Measurements from ENCODE around the gene PAFAH2.
"Not testable (repeated sequence)": the region's sequence is repeated elsewhere in the genome, so short reads cannot be mapped to it uniquely, and the experiment has no call there.

PAFAH2 gene

GRCh38 chr1:25932811-25933400 lies 65.0 kb downstream of the PAFAH2 start:
- DNase-seq (ENCODE audit: low read depth, low spot score): not testable (repeated sequence)

DNA sequence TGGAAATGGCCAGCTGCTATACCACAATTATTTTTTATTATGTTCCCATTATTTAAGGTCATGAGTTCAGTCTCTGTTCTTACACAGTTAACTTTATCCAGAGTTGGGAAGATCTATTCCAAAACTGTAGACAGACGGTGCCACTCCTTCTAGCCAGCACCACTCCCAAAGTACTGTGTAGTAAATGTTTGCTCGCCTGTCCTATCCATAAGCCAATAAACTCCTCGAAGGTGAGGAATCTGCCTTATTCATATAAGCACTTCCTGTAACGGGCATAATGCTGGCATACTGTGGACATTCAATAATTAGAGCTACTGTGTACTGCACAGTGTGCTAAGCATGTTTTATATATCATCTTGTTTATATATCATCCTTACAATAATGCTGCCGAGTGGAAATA lies 65.5 kb downstream of the PAFAH2 start:
- DNase-seq (ENCODE audit: low read depth, low spot score): no peak

GRCh38 chr1:25929016-25929415 lies 68.8 kb downstream of the PAFAH2 start:
- no peak for DNase-seq (ENCODE audit: low read depth, low spot score)

DNA sequence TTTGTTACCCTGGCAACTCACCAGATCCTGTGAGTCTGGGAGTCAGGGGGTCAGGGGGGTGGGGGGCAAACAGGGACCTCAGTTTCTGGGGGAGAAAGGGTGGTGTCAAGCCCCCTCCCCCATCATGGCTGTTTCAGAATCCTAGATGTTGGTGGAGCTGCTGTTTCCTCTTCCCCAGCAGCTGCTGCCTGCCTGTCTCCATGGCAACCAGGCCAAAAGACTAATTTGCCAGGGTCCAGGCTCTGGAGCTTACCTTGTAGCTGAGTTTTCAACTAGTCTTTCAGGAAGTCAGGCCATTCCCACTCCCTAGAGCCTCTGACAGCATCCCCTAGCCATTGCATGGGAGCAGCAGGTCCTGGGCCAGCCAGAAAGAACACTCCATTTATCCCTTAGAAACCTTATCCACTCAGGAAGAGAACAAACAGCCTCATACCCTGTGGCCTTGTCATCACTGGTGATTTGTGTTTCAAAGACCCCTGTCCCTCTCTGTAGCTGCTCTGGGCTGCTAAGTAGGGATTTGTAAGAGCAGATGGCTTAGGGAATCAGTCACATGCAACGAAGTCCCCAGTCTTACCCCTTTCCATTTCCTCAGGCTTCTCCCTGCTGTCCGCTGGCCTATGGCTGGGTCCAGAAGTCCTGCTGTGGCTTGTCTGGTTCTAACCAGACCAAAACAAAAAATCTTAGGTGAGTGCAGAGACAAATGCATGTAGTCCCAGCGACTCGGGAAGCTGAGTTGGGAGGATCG lies 70.2 kb downstream of the PAFAH2 start:
- DNase-seq (ENCODE audit: low read depth, low spot score): no peak

GRCh38 chr1:25926731-25927496 lies 70.9 kb downstream of the PAFAH2 start:
- no peak for DNase-seq (ENCODE audit: low read depth, low spot score)

DNA sequence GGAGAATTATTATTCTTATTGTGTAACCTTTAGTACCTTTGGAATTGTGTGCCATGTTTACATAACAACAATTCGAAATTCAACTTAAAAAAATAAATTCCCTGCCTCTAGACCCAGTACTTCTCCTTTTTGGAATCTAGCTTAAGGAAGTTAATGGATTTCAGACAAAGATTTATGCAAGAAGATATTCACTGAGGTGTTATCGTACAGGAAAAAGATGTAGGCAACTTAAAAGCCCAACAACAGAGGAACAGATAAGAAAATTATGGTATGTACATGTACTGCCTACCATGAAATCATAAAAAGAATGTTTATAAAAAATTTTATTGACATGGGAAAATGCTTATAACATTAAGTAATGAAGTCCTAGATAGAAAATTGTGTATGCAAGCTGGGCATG lies 73.4 kb downstream of the PAFAH2 start:
- no peak for DNase-seq (ENCODE audit: low read depth, low spot score)

GRCh38 chr1:25922971-25923552 lies 74.8 kb downstream of the PAFAH2 start:
- DNase-seq (ENCODE audit: low read depth, low spot score): no peak

- no peak for DNase-seq (ENCODE audit: low read depth, low spot score)
Measured at GRCh38 chr1:25922056-25922970, 75.5 kb downstream of the PAFAH2 start.

DNA sequence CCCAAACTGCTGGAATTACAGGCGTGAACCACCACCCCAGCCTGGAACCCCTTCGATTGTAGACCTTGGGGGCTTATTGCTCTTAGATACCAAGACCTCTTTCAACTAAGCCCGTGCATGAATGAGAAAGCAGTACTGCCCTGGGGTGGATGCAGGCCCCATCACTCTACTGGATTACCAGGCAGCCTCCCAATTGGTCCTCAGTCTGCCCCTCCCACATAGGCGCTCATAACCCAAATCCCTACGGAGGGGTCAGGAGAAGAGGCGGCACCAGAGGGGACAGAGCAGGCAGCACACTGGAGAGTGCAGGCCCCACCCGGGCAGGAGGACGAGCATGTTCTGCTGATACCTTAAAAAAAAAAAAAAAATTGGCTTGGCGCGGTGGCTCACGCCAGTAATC lies 79.2 kb downstream of the PAFAH2 start:
- no peak for DNase-seq (ENCODE audit: low read depth, low spot score)

- no peak for DNase-seq (ENCODE audit: low read depth, low spot score)
Measured at GRCh38 chr1:25917996-25918395, 79.9 kb downstream of the PAFAH2 start.

- DNase-seq (ENCODE audit: low read depth, low spot score): no peak
Measured at GRCh38 chr1:25916460-25916859, 81.4 kb downstream of the PAFAH2 start.

DNA sequence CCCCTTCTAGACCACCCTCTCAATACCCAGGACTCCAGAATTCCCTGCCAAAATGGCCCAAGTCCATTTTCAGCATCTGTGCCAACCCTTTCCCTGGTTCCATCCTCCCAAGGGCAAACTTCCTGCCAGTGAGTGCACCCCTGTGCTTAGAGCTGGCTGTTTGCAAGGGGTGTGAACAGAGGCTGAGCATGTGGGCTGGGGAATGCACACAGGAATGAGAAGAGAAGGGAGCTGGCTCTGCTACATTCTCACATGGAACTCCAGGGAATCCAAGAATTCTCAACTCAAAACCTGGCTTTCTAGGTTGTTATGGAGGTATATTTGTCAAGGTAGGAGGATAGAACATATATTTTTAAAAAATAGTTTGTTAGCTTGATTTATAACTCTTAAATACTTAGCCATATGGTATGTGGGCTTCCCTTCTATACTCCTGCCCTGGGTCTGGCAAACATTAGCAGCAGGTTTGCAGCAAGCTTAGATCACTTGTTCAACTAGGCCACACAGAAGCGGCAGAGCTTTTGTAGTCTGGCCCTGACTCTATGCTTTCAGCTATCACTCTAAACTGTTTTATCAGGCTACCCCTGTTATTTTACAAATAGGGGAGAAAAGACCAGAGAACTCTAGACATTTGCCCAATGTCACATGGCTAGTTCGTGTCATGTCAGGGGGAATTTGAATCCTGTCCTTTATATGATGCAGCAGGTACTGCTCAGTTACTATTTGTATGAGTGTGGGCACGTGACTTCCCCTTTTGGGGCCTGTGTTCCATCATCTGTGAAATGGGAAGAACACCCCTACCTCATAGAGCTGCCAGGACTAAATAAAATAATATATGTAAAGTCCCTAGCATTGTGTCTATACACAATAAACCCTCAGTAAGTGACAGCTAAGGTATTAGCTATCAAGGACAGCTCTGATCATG lies 83.5 kb downstream of the PAFAH2 start:
- DNase-seq (ENCODE audit: low read depth, low spot score): no peak

- DNase-seq (ENCODE audit: low read depth, low spot score): no peak
Measured at GRCh38 chr1:25913206-25913605, 84.7 kb downstream of the PAFAH2 start.

DNA sequence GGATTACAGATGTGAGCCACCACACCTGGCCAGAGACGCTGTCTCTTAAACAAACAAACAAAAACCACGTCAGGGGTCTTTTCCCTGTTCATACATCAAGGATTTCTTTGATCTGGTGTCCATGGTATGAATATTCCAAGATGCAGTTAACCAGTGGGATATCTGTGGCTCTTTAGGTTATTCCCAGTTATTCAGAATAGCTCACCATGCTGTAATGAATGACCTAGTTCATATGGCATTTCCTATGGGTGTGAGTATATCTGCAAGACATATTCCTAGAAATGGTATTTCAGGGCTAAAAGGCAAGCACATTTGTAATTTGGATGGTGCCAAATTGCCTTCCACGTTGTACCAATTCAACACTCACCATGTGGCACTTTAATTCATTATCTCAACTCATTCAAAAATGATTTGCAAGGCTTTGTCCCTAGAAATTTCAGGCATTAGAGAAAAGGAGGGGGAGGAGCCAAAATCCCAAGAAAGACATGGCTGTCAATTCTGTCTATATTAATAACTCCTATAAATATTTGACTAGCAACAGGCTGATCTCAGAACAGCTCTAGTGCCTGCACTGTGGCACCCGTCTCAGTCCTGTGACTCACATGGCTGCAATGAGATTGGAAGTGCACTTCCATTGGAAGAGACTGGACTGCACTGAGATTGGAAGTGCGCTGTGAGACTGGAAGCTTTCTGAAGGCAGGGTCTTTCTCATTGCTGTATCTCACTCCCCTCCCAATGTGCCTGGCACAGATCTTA lies 85.6 kb downstream of the PAFAH2 start:
- DNase-seq (ENCODE audit: low read depth, low spot score): no peak

DNA sequence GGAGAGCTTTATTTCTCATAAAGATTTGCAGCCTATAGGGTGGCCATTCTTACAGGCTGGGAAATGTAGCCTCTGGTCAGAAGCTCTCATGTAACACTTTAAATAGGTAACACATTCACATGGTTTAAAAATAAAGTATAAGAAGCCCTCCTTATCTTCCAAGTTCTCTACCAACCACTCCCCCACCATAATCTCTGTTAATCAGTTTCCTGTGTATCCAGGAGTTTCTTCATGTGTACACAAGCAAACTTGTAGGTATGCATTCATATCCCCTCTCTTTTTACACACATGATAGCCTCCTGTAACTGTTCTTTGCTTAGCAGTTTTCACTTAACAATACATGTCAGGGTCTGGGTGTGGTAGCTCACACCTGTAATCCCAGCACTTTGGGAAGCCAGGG lies 86.7 kb downstream of the PAFAH2 start:
- DNase-seq (ENCODE audit: low read depth, low spot score): no peak
